ENCODE data around the gene GTPBP4.
A peak's percentile ranks its signal among the peaks of the same experiment; 100 is the strongest.

The GTPBP4 gene

DNA sequence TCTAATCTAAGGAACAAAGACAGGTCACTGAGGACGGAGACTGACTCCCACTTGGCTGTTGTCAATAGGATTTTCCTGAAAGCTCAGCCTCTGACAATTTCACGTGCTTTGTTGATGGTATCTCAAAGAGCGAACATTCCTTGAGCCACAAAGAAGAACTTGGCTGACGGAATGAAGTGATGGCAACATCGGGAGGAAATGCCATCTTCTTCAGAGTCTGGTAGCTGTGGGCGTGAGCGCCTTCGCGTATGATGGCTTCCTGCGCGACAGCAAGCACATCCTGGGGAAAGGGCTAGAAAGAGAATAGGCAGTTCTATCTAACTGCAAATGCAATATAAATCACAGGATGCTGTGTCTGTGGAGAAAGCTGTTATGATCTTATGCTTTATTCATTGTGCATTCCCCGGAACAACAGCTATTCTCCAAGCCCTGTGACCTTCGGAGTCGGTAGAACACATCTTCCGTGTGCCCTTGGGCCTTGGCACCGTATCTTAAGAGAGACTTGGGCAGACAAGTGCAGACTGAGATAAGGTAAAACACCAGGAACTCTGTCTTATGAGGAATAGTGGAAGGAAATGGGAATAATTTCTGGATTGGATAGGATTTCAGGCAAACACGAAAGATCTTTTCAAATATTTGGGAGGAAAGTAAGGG is 19.6 kb upstream of the GTPBP4 start:
- no peak for DNase-seq

DNA sequence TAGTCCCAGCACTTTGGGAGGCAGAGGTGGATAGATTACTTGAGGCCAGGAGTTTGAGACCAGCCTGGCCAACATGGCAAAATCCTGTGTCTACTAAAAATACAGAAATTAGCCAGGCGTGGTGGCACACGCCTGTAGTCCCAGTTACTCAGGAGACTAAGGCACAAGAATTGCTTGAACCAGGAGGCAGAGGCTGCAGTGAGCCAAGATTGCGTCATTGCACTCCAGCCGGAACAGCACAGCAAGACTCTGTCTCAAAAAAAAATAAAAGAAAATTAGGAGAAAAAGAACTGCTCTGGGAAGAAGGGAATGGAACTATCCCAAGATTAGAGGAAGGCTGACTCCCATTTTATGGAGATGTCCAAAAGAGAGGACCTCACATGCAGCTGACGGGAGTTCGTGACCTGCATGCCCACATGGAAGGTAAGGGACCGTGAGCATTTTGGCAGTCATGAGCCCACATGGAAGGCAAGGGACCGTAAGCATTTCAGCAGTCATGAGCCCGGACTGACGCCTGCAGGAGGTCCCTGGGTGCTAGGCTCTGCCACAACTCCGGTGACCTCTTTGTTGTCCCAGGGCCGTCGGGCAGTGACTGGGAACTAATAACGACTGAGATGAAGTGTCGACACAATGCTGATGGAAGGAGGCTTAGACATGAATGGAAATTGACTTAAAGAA is 18.6 kb upstream of the GTPBP4 start:
- DNase-seq = no peak

GRCh38 chr10:970311-971149 is 17.7 kb upstream of the GTPBP4 start:
- DNase-seq = peak; percentile 69 to 92 (median 89)

DNA sequence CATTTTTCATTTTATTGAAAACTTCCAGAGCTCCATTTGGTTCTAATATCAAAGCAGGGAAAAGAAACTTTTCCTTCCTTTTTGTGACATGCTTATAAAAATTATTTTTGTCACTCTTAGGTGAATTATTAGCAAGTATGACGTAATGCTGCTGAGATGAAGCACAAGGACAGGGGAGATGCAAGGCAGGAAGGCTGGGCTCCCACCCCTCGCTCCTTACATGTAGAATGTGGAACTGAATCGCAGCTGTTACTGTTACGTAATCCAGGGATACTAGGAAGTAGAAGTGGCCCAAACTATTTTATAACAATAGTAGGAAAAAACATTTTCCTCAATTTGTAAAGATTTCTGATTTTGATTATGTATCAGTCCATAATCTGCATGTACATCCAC is 17.1 kb upstream of the GTPBP4 start:
- DNase-seq = peak in 2 of 3 experiments; percentile 19 to 60

DNA sequence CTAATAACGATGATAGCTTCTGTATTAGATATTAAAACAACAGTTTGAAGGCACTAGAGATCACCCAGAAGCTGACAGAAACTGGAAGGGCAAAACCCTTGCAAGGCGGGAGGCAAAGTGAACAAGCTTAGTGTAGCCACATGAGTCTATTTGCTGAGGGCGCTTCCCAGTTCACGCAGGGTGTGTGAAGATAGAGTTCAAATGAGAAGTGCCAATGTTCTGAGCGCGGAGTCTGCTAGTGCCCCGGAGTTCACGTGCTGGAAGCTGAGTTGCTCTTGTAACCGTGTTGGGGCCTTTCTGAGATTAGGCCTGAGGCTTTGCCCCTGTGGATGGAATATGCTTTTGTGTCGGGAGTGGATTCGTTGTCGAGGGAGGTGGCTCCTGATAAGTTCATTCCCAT is 16.6 kb upstream of the GTPBP4 start:
- DNase-seq = peak in 2 of 3 experiments; percentile 17 to 55

- DNase-seq = no peak
These were observed 15.5 kb upstream of the GTPBP4 start for GRCh38 chr10:972763-973162.

- peak; percentile 19 to 82 (median 69) for DNase-seq
These were observed 14.0 kb upstream of the GTPBP4 start for GRCh38 chr10:974038-974784.

DNA sequence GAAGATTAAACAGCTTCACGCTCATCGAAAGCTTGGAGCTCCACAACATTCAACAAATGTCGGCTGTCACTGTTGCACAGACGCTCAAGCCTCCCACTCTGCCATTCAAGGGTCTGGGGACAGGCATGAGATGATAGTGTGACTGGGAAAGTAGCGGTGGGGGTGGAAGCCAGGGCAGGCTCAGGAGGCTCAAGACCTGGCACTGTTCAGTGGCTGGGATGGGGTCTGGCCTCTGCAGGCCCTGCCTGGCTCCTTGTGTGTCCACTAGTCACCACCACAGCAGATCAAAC is 13.5 kb upstream of the GTPBP4 start:
- peak in 2 of 3 experiments; percentile 29 to 89 for DNase-seq

DNA sequence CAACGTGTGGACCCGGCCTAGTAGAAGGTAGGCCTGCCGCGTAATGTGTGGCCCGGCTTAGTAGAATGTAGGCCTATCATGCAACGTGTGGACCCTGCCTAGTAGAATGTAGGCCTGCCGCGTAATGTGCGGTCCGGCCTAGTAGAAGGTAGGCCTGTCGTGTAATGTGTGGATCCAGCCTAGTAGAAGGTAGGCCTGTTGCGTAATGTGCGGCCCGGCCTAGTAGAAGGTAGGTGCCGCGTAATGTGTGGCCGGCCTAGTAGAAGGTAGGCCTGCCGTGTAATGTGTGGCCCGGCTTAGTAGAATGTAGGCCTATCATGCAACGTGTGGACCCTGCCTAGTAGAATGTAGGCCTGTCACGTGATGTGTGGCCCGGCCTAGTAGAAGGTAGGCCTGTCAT is 11.9 kb upstream of the GTPBP4 start:
- DNase-seq = no peak

DNA sequence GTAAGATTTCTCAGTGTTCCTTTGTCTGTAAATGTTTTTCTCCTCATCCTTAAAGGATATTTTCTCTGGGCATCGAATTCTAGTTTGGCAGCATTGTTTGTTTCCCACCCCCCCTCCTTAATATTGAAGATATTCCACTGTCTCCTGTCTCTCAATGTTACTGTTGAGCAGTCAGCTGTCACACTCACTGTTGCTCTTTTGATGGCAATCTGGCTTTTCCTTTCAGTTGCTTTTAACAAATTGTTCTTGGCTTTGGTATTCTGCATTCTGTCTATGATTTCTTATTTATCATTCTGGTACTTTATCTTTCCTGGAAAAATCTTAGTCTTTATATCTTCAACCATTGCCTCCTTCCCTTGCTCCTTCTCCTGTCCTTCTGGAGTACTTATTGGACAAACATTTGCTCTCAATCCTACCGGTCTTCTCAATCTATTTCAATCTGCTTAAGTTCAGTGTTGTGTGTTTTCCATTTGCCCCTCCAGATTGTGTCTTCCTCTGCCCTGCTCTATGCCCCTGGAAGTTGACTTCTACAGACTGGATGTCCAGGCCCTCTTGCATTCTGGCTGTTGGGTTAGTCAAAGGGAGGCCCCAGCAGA is 9.3 kb upstream of the GTPBP4 start:
- DNase-seq = peak in 1 of 3 experiments; percentile 2

GRCh38 chr10:980468-981093 is 7.7 kb upstream of the GTPBP4 start:
- no peak for DNase-seq

- no peak for DNase-seq
These were observed 4.8 kb upstream of the GTPBP4 start for GRCh38 chr10:983401-983800.

- DNase-seq = no peak
These were observed 4.1 kb upstream of the GTPBP4 start for GRCh38 chr10:983971-984655.

- DNase-seq = no peak
These were observed 2.9 kb upstream of the GTPBP4 start for GRCh38 chr10:985361-985760.

DNA sequence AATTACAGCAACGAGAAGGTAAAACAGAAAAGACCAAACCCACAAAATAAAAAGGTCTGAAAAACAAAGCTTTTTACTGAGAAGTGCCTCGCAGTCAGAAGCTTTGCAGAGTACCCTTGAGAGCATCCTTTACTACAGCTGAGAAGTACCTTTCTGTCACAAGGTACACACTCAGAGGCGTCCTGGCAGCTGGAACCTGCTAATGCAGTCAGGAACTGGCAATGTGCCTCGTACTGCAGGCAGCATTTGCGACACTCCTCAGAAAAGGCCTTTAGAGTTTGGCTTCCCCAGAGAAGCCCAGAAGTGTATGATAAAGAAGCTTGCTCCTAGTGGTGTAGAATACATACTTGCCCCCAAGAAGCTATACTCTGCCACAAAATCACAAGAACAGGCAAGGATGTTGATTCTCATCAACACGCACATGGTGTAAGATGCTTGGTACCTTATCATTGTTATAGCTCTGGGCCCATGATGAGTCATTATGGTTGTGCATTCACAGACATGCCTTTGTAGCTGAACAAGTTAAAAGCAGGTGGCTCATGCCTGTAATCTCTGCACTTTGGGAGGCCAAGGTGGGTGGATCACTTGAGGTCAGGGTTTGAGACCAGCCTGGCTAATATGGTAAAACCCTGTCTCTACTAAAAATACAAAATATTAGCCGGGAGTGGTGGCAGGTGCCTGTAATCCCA is 2.0 kb upstream of the GTPBP4 start:
- DNase-seq = peak in 2 of 3 experiments; percentile 34 to 78

GRCh38 chr10:986881-987619 is 1.2 kb upstream of the GTPBP4 start:
- DNase-seq = peak in 1 of 3 experiments; percentile 15

DNA sequence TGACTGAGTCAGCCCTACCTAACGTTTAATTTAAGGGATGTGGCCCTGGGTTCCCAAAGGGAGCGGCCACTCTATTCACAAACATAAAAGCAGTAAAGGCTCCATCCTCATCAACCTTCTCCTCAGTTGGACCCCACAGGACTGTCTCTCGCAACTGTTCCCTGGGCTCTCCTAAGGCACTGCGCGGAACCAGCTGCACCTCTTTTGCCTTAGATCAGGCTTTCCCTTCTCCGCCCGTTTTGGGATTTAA is 689 bp upstream of the GTPBP4 start:
- DNase-seq = no peak

GRCh38 chr10:988667-989545 is 672 bp downstream of the GTPBP4 start:
- peak in 1 of 3 experiments; percentile 39 for DNase-seq

GRCh38 chr10:990808-991207 is 2.6 kb downstream of the GTPBP4 start:
- no peak for DNase-seq

DNA sequence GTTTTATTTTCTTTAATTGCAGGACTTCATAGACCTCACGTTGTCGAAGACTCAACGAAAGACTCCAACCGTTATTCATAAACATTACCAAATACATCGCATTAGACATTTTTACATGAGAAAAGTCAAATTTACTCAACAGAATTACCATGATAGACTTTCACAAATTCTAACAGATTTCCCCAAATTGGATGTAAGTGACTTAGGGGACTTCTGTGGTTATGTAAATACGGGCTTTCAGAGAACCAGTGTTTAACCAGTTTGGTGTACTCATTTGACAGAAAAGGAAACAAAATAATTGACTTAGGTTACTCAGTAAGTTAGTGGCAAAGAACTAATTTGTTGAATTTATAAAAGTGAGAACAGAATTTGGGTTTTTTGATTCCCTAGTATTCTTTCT is 4.2 kb downstream of the GTPBP4 start:
- no peak for DNase-seq

All from NCI-H1417 (cell line).